ENCODE results near the gene WFDC5. TPM values are rescaled to one million over a fixed set of nuclear protein-coding genes. Genes with fewer than 3 reads are reported as not detected.
A peak's percentile ranks its signal among the peaks of the same experiment; 100 is the strongest.
"Not testable (repeated sequence)": the region's sequence is repeated elsewhere in the genome, so short reads cannot be mapped to it uniquely, and the experiment has no call there.

WFDC5 gene
- total and polyA plus RNA-seq, 8 donors, result 3.7 TPM; not detected in 7

DNA sequence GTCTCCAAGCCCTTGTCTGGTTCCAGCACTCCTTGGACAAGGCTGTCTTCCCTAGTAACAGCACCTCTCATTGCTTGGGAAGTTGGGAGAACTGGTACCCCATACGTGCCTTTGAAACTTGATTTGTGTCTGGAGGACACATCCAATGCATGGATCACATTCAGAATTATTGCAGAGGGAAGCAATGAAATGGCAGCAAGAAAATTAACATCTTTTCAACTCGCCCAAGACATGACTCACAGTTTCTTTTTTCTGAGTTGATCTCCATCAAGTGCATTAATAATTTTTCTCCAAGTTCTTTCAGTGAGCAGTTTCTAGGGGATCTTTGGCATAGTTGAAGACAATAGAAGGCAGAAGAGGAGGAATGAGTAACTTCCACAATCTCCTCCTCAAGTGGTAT is 37.4 kb upstream of the WFDC5 start:
- H3K9me3 ChIP-seq, result peaks cover 0 to 9% (median 2%) of the 10 kb centered on the region in 4 donors

GRCh38 chr20:45149062-45149461 is 34.1 kb upstream of the WFDC5 start:
- H3K36me3 ChIP-seq, result no peaks in the 10 kb centered on the region
- no peaks in the 10 kb centered on the region for H3K4me1 ChIP-seq
- WGBS, 5 donors, result 79 to 92% (median 89%) methylated on average over 3 of the region's 3 CpGs
- H3K4me3 ChIP-seq, result no peak overlapping the region
- H3K9me3 ChIP-seq, result no peaks in the 10 kb centered on the region
- intact Hi-C loops (cut with DNase I; ENCODE audit: low total_unique reads), result no loop called here
- TF ChIP-seq, protein P1, sequence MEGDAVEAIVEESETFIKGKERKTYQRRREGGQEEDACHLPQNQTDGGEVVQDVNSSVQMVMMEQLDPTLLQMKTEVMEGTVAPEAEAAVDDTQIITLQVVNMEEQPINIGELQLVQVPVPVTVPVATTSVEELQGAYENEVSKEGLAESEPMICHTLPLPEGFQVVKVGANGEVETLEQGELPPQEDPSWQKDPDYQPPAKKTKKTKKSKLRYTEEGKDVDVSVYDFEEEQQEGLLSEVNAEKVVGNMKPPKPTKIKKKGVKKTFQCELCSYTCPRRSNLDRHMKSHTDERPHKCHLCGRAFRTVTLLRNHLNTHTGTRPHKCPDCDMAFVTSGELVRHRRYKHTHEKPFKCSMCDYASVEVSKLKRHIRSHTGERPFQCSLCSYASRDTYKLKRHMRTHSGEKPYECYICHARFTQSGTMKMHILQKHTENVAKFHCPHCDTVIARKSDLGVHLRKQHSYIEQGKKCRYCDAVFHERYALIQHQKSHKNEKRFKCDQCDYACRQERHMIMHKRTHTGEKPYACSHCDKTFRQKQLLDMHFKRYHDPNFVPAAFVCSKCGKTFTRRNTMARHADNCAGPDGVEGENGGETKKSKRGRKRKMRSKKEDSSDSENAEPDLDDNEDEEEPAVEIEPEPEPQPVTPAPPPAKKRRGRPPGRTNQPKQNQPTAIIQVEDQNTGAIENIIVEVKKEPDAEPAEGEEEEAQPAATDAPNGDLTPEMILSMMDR (IDR thresholded peaks at IDR 0.05), result no peak
- TF ChIP-seq POLR2A (IDR thresholded peaks at IDR 0.05) (no peak), POLR2AphosphoS5 (IDR thresholded peaks at IDR 0.05) (no peak), EP300 (IDR thresholded peaks at IDR 0.05) (no peak)
- DNase-seq, result no peak
- H3K27me3 ChIP-seq, result peaks cover 0 to 29% (median 3%) of the 10 kb centered on the region in 3 donors
- no peak overlapping the region for H3K27ac ChIP-seq

More for the DNA sequence above, 37.4 kb upstream of the WFDC5 start:
- WGBS, 5 donors, result 57 to 67% (median 65%) methylated on average over 2 of the region's 2 CpGs
- intact Hi-C loops (cut with DNase I; ENCODE audit: low total_unique reads), result no loop called here
- H3K4me3 ChIP-seq, result no peak overlapping the region
- no peak for TF ChIP-seq EP300 (IDR thresholded peaks at IDR 0.05)
- no peaks in the 10 kb centered on the region for H3K36me3 ChIP-seq
- no peak overlapping the region for H3K27ac ChIP-seq
- DNase-seq, result no peak
- H3K27me3 ChIP-seq, result peaks cover 0 to 24% (median 3%) of the 10 kb centered on the region in 3 donors
- no peaks in the 10 kb centered on the region for H3K4me1 ChIP-seq

- intact Hi-C loops (cut with DNase I; ENCODE audit: low total_unique reads), result no loop called here
- H3K4me3 ChIP-seq, result no peak overlapping the region
- H3K36me3 ChIP-seq, result no peaks in the 10 kb centered on the region
- peaks cover 0 to 9% (median 0%) of the 10 kb centered on the region in 4 donors for H3K4me1 ChIP-seq
- H3K27me3 ChIP-seq, result peaks cover 0 to 23% (median 0%) of the 10 kb centered on the region in 3 donors
- no peak overlapping the region for H3K27ac ChIP-seq
- DNase-seq, result no peak
- WGBS, 5 donors, result 72 to 77% (median 74%) methylated on average over 4 of the region's 4 CpGs
- TF ChIP-seq, protein P1 (IDR thresholded peaks at IDR 0.05), result no peak
- TF ChIP-seq EP300 (IDR thresholded peaks at IDR 0.05), result no peak
- no peak for TF ChIP-seq POLR2A (IDR thresholded peaks at IDR 0.05)
- TF ChIP-seq POLR2AphosphoS5 (IDR thresholded peaks at IDR 0.05), result no peak
- no peaks in the 10 kb centered on the region for H3K9me3 ChIP-seq
Observed at GRCh38 chr20:45140836-45141235, 25.9 kb upstream of the WFDC5 start.

DNA sequence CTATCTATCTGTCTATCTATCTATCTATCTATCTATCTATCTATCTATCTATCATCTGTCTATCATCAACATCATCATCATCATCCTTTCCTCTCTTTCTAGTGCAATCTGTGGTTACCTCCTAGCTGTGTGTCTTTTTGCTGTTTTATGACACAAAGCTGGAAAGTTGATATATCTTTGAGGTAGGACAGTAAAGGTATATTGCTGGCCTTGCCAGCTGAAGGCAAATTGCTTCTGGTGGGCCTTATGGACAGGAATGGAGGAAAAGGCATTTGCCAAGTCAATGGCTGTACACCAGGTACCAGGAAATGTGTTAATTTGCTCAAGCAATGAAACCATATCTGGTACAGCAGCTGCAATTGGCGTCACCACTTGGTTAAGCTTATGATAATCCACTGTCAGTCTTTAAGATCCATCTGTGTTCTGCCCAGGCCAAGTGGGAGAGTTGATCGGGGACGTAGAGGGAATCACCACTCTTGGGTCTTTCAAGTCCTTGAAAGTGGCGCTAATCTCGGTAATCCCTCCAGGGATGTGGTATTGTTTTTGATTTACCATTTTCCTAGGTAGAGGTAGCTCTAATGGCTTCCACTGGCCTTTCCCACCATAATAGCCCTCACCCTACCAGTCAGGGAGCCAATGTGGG is 24.9 kb upstream of the WFDC5 start:
- not testable (repeated sequence) for H3K9me3 ChIP-seq, H3K36me3 ChIP-seq, H3K4me1 ChIP-seq, H3K4me3 ChIP-seq, DNase-seq, H3K27ac ChIP-seq
- intact Hi-C loops (cut with DNase I; ENCODE audit: low total_unique reads), result loop anchor here (10.0 kb wide), 1 partner anchor 145 kb away; no protein-coding TSS in a partner anchor
- peaks cover 0 to 25% (median 0%) of the 10 kb centered on the region in 3 donors for H3K27me3 ChIP-seq
- WGBS, 5 donors, result 92 to 95% (median 94%) methylated on average over 5 of the region's 5 CpGs

GRCh38 chr20:45138561-45139300 is 23.8 kb upstream of the WFDC5 start:
- peaks cover 0 to 27% (median 0%) of the 10 kb centered on the region in 3 donors for H3K27me3 ChIP-seq
- no peak overlapping the region for H3K4me3 ChIP-seq
- DNase-seq, result peak; percentile 39 to 62
- no peak overlapping the region for H3K27ac ChIP-seq
- H3K4me1 ChIP-seq, result peaks cover 0 to 9% (median 0%) of the 10 kb centered on the region in 4 donors
- TF ChIP-seq POLR2AphosphoS5 (IDR thresholded peaks at IDR 0.05) (no peak), POLR2A (IDR thresholded peaks at IDR 0.05) (no peak), EP300 (IDR thresholded peaks at IDR 0.05) (no peak)
- TF ChIP-seq, protein P1 (IDR thresholded peaks at IDR 0.05), result peak in 4 of 7 experiments; percentile 15 to 55 (median 34)
- no peaks in the 10 kb centered on the region for H3K36me3 ChIP-seq
- intact Hi-C loops (cut with DNase I; ENCODE audit: low total_unique reads), result loop anchor here (10.0 kb wide), 1 partner anchor 146 kb away; no protein-coding TSS in a partner anchor
- WGBS, 5 donors, result 28 to 36% (median 30%) methylated on average over 20 of the region's 20 CpGs
- no peaks in the 10 kb centered on the region for H3K9me3 ChIP-seq
